T-cell (primary cell): ENCODE data around the gene CACNA2D4. TPM values are rescaled to one million over a fixed set of nuclear protein-coding genes. Genes with fewer than 3 reads are reported as not detected.
A peak's percentile ranks its signal among the peaks of the same experiment; 100 is the strongest.

Source experiments
- ATAC-seq, 4 experiments: fragments of 200-7000 bp in 3 of 4; fragments of 150-1000 bp in 1 of 4; cut with Tn5 transposase; replicated peaks in 1 of 4; 1 replicate in 3 of 4; 2 replicates in 1 of 4; pipeline ENCODE4 v1.10.0; 2021; ENCODE audit warnings: moderate library complexity in 3 of 4, mild to moderate bottlenecking in 2 of 4, moderate number of reproducible peaks in 1 of 4
- CTCF ChIA-PET, 2 donors: fragments of 300-600 bp; sonication (Branson Sonifier 250); formaldehyde crosslinking; loops; one replicate each; lab custom pipeline; 2022; ENCODE audit warnings: antibody characterized with exemption in 2 of 2; lab: Charles Lee
- POLR2A ChIA-PET, 2 donors: fragments of 300-600 bp; sonication (Branson Sonifier 250); formaldehyde crosslinking; loops; one replicate each; lab custom pipeline; 2022; ENCODE audit warnings: antibody characterized with exemption in 2 of 2; lab: Charles Lee
- DNase-seq, 35 experiments: peaks; one replicate each; pipeline versions ENCODE4 v3.0.0 to v3.0.0-alpha.2; 2013 to 2023
- H3K27ac ChIP-seq: one replicate; pipeline ENCODE4 v1.5.1; 2013; ENCODE audit warnings: low read length
- H3K27me3 ChIP-seq, 2 experiments: replicated peaks in 1 of 2; 1 replicate in 1 of 2; 2 replicates in 1 of 2; pipeline versions ENCODE4 v1.6.1 to v1.7.0; 2013; ENCODE audit warnings: low read length in 1 of 2, mixed read lengths in 1 of 2; ENCODE audit not compliant: control insufficient read depth in 2 of 2, insufficient read depth in 2 of 2; ENCODE audit errors: extremely low read depth in 1 of 2
- H3K36me3 ChIP-seq, 2 donors: 1 replicate in 1 of 2; 2 replicates in 1 of 2; pipeline versions ENCODE4 v1.6.1 to v1.7.0; 2013; ENCODE audit warnings: low read length in 1 of 2; ENCODE audit not compliant: control insufficient read depth in 2 of 2, insufficient read depth in 1 of 2; ENCODE audit errors: extremely low read depth in 1 of 2
- H3K4me1 ChIP-seq, 2 experiments: 1 replicate in 1 of 2; 2 replicates in 1 of 2; pipeline versions ENCODE4 v1.6.1 to v1.7.0; 2013; ENCODE audit warnings: low read length in 2 of 2, mixed read lengths in 1 of 2; ENCODE audit not compliant: insufficient read depth in 2 of 2, control insufficient read depth in 1 of 2; ENCODE audit errors: extremely low read depth in 1 of 2
- H3K4me3 ChIP-seq, 2 donors: 1 replicate in 1 of 2; 2 replicates in 1 of 2; pipeline versions ENCODE4 v1.5.1 to v1.7.0; 2013; ENCODE audit warnings: mild to moderate bottlenecking in 2 of 2, low read length in 1 of 2, moderate library complexity in 1 of 2; ENCODE audit not compliant: control insufficient read depth in 1 of 2; ENCODE audit errors: extremely low read depth in 1 of 2
- H3K9me3 ChIP-seq: 2 replicates; pipeline ENCODE4 v1.7.0; 2013
- H3K27ac Mint-ChIP-seq, 2 donors: one replicate each; pipeline ENCODE4 v1.8.0; 2020 to 2021; ENCODE audit warnings: mild to moderate bottlenecking in 2 of 2, mixed read lengths in 2 of 2
- H3K27me3 Mint-ChIP-seq, 2 donors: one replicate each; pipeline ENCODE4 v1.8.0; 2021 to 2022; ENCODE audit warnings: mixed read lengths in 2 of 2
- H3K36me3 Mint-ChIP-seq: one replicate; pipeline ENCODE4 v1.8.0; 2021; ENCODE audit warnings: mixed read lengths
- H3K4me1 Mint-ChIP-seq, 3 donors: one replicate each; pipeline ENCODE4 v1.8.0; 2020 to 2022; ENCODE audit warnings: mixed read lengths in 3 of 3, mild to moderate bottlenecking in 1 of 3
- H3K4me3 Mint-ChIP-seq, 3 donors: one replicate each; pipeline ENCODE4 v1.8.0; 2020 to 2022; ENCODE audit warnings: mild to moderate bottlenecking in 3 of 3, mixed read lengths in 3 of 3, moderate library complexity in 3 of 3
- H3K9me3 Mint-ChIP-seq, 3 donors: one replicate each; pipeline ENCODE4 v1.8.0; 2020 to 2022; ENCODE audit warnings: mixed read lengths in 3 of 3
- WGBS: methylation state at CpG from one replicate; pipeline ENCODE4 v1.1.5; 2013; ENCODE audit warnings: missing lambda C conversion rate; ENCODE audit not compliant: insufficient coverage; 5-methylcytosine and 5-hydroxymethylcytosine counted together
- total RNA-seq, 35 experiments: library from RNA in 6 of 35; stranded (reverse) in 6 of 35; fragments of 120-200 nt in 1 of 35; gene quantifications; one replicate each; pipeline versions ENCODE4 v1.2.1 to v1.2.4 and lab custom pipeline; 2013 to 2026

Gene CACNA2D4
- total RNA-seq (10 to 100 TPM; 10.2 to 14.8 (median 12.1) TPM), total RNA-seq (lab: John Stamatoyannopoulos, UW) (3.4 to 15.2 (median 8.8) reads per million in 29 experiments)
- 15.6 TPM for total RNA-seq (2013)

- no peak within 1 kb of the TSS for H3K4me3 ChIP-seq
- ChIA-PET CTCF (interaction anchor here (0.7 to 0.9 kb wide), 2 partner anchors 22 to 1626 kb away, joined by 3 read pairs; no protein-coding TSS in a partner anchor), POLR2A (no interaction called here)
- peak in 1 of 35 experiments; percentile 20 for DNase-seq
- H3K4me1 ChIP-seq = peaks cover 11 to 31% of the 10 kb centered on the region in 2 experiments
- Mint-ChIP-seq H3K4me3 (peak within 1 kb of the TSS in 2 of 3 donors; percentile 35 to 63), H3K36me3 (no peaks in the 10 kb centered on the region), H3K4me1 (peaks cover 21 to 33% (median 26%) of the 10 kb centered on the region in 3 donors), H3K9me3 (no peaks in the 10 kb centered on the region), H3K27me3 (peaks cover under 1 to 11% of the 10 kb centered on the region in 2 donors), H3K27ac (peak within 1 kb of the TSS in 1 of 2 donors; percentile 6)
- no peak within 1 kb of the TSS for H3K27ac ChIP-seq
- WGBS = 70% methylated on average over 12 of the region's 18 CpGs
- H3K9me3 ChIP-seq = no peaks in the 10 kb centered on the region
- H3K27me3 ChIP-seq = peaks cover 0 to 47% of the 10 kb centered on the region in 2 experiments
- no peak for ATAC-seq
- no peaks in the 10 kb centered on the region for H3K36me3 ChIP-seq
Observed at GRCh38 chr12:1918081-1918883, at the start of gene CACNA2D4. Gene CACNA2D4, minus strand, starts transcription at chr12:1918652. Its CDS starts 179 bp downstream, at chr12:1918473.

GRCh38 chr12:1966561-1967226, 48.2 kb upstream of the CACNA2D4 start:
- Histone ChIP-seq H3K4me3 (no peak overlapping the region), H3K27me3 (no peaks in the 10 kb centered on the region), H3K36me3 (peaks cover 0 to 39% of the 10 kb centered on the region in 2 donors), H3K4me1 (no peaks in the 10 kb centered on the region), H3K9me3 (no peaks in the 10 kb centered on the region), H3K27ac (no peak overlapping the region)
- DNase-seq (no peak), ATAC-seq (no peak)
- Mint-ChIP-seq H3K27me3 (no peaks in the 10 kb centered on the region), H3K9me3 (no peaks in the 10 kb centered on the region), H3K36me3 (peaks cover 44% of the 10 kb centered on the region), H3K27ac (peak overlapping the region in 1 of 2 donors; percentile 75), H3K4me1 (peaks cover 0 to 8% (median 0%) of the 10 kb centered on the region in 3 donors), H3K4me3 (no peak overlapping the region)
- CTCF ChIA-PET = interaction anchor here in 1 of 2 donors (1.1 kb wide), 1 partner anchor 28 kb away, joined by 3 read pairs; no protein-coding TSS in a partner anchor
- 100% methylated on average over 3 of the region's 4 CpGs for WGBS
- POLR2A ChIA-PET = no interaction called here

- H3K36me3 Mint-ChIP-seq = peaks cover 47% of the 10 kb centered on the region
- peaks cover 0 to 4% (median 0%) of the 10 kb centered on the region in 3 donors for H3K4me1 Mint-ChIP-seq
Observed at GRCh38 chr12:1965916-1966315, 47.5 kb upstream of the CACNA2D4 start.

GRCh38 chr12:1962051-1963020, 43.9 kb upstream of the CACNA2D4 start:
- WGBS = 92% methylated on average over 1 of the region's 5 CpGs
- no peak overlapping the region for H3K27ac ChIP-seq
- H3K9me3 Mint-ChIP-seq = no peaks in the 10 kb centered on the region
- H3K36me3 ChIP-seq = peaks cover 0 to 42% of the 10 kb centered on the region in 2 donors
- H3K27me3 ChIP-seq = no peaks in the 10 kb centered on the region
- ATAC-seq (no peak), DNase-seq (no peak)
- no peaks in the 10 kb centered on the region for H3K27me3 Mint-ChIP-seq
- H3K9me3 ChIP-seq = no peaks in the 10 kb centered on the region
- H3K36me3 Mint-ChIP-seq = peaks cover 62% of the 10 kb centered on the region
- no peak overlapping the region for H3K4me3 Mint-ChIP-seq
- H3K4me3 ChIP-seq = no peak overlapping the region
- H3K4me1 ChIP-seq = no peaks in the 10 kb centered on the region
- POLR2A ChIA-PET = interaction anchor here in 1 of 2 donors (0.6 kb wide), 1 partner anchor 123 kb away, joined by 3 read pairs; no protein-coding TSS in a partner anchor
- H3K4me1 Mint-ChIP-seq = peaks cover 0 to 3% (median 0%) of the 10 kb centered on the region in 3 donors
- CTCF ChIA-PET = no interaction called here
- H3K27ac Mint-ChIP-seq = peak overlapping the region in 1 of 2 donors; percentile 44

More at GRCh38 chr12:1965916-1966315, 47.5 kb upstream of the CACNA2D4 start:
- H3K4me1 ChIP-seq = no peaks in the 10 kb centered on the region
- H3K36me3 ChIP-seq = peaks cover 0 to 45% of the 10 kb centered on the region in 2 donors
- H3K4me3 Mint-ChIP-seq = no peak overlapping the region
- ATAC-seq (no peak), DNase-seq (no peak)
- ChIA-PET POLR2A (interaction anchor here in 1 of 2 donors (0.5 kb wide), 1 partner anchor 1881 kb away, joined by 3 read pairs; no protein-coding TSS in a partner anchor), CTCF (no interaction called here)
- no CpG with 5 or more reads among the region's 2 CpGs for WGBS
- no peak overlapping the region for H3K27ac ChIP-seq
- H3K9me3 ChIP-seq = no peaks in the 10 kb centered on the region
- no peak overlapping the region for H3K27ac Mint-ChIP-seq
- no peaks in the 10 kb centered on the region for H3K27me3 Mint-ChIP-seq
- no peaks in the 10 kb centered on the region for H3K27me3 ChIP-seq
- H3K4me3 ChIP-seq = no peak overlapping the region
- H3K9me3 Mint-ChIP-seq = no peaks in the 10 kb centered on the region

- ATAC-seq (no peak), DNase-seq (no peak)
- Histone ChIP-seq H3K27ac (no peak overlapping the region), H3K4me3 (no peak overlapping the region), H3K9me3 (no peaks in the 10 kb centered on the region), H3K4me1 (no peaks in the 10 kb centered on the region), H3K36me3 (peaks cover 9 to 31% of the 10 kb centered on the region in 2 donors), H3K27me3 (no peaks in the 10 kb centered on the region)
- H3K27me3 Mint-ChIP-seq = no peaks in the 10 kb centered on the region
- no peak overlapping the region for H3K4me3 Mint-ChIP-seq
- POLR2A ChIA-PET = no interaction called here
- WGBS = no CpG with 5 or more reads among the region's 3 CpGs
- H3K4me1 Mint-ChIP-seq = no peaks in the 10 kb centered on the region
- CTCF ChIA-PET = interaction anchor here (1.1 to 1.3 kb wide), 2 partner anchors 17 kb away, joined by 3 to 4 read pairs; no protein-coding TSS in a partner anchor
- H3K9me3 Mint-ChIP-seq = no peaks in the 10 kb centered on the region
- H3K27ac Mint-ChIP-seq = no peak overlapping the region
- H3K36me3 Mint-ChIP-seq = peaks cover 46% of the 10 kb centered on the region
Observed at GRCh38 chr12:1956716-1957115, 38.3 kb upstream of the CACNA2D4 start.
